HepG2 (cell line): Measurements from ENCODE around the gene ACSM2B. TPM values are rescaled to one million over a fixed set of nuclear protein-coding genes. Genes with fewer than 3 reads are reported as not detected.

Source experiments
- AFF4 ChIP-seq: sonication (generic); formaldehyde crosslinking; IDR thresholded peaks from 2 replicates; pipeline ENCODE4 v1.4.0; 2020; ENCODE audit warnings: missing genetic modification reagents
- DDIT3 ChIP-seq: sonication (generic); formaldehyde crosslinking; IDR thresholded peaks from 2 replicates; pipeline ENCODE4 v1.4.0; 2020; ENCODE audit warnings: mild to moderate bottlenecking, missing genetic modification reagents
- RCOR2 ChIP-seq: IDR thresholded peaks from 2 replicates; pipeline ENCODE4 v1.6.1; 2016; ENCODE audit warnings: missing biosample characterization, missing genetic modification reagents
- ZNF101 ChIP-seq: sonication (generic); formaldehyde crosslinking; IDR thresholded peaks from 2 replicates; pipeline ENCODE4 v1.4.0; 2020; ENCODE audit warnings: mild to moderate bottlenecking, low read depth, missing genetic modification reagents, borderline replicate concordance
- ZNF318 ChIP-seq: sonication (generic); formaldehyde crosslinking; IDR thresholded peaks from 2 replicates; pipeline ENCODE4 v1.4.0; 2020; ENCODE audit warnings: mild to moderate bottlenecking, missing genetic modification reagents
- ZNF432 ChIP-seq: sonication (generic); formaldehyde crosslinking; IDR thresholded peaks from 2 replicates; pipeline ENCODE4 v1.5.0; 2020; ENCODE audit warnings: missing genetic modification reagents, mild to moderate bottlenecking, borderline replicate concordance
- ZNF713 ChIP-seq: sonication (generic); formaldehyde crosslinking; IDR thresholded peaks from 2 replicates; pipeline ENCODE4 v1.4.0; 2020; ENCODE audit warnings: mild to moderate bottlenecking, missing genetic modification reagents
- polyA plus RNA-seq, 8 experiments: library from polyadenylated mRNA; depleted of rRNA in 3 of 8; stranded (reverse) in 7 of 8; unstranded in 1 of 8; fragments of >200 nt; fragmentation: Illumina TruSeq in 4 of 8; extraction: Trizol in 4 of 8; gene quantifications; 2 replicates each; pipeline versions ENCODE4 v1.2.1 to v1.2.3, GENCODE V29; 2011 to 2016; ENCODE audit warnings: low read depth in 4 of 8, missing spikeins in 1 of 8, mixed read lengths in 1 of 8; ENCODE audit not compliant: insufficient read depth in 1 of 8
- total RNA-seq, 5 experiments: library from RNA; depleted of rRNA; stranded (reverse); fragments of >200 nt; fragmentation: Illumina TruSeq; extraction: Trizol; gene quantifications; 2 replicates each; pipeline ENCODE4 v1.2.3, GENCODE V29; 2016; ENCODE audit warnings: low read depth in 1 of 5
- TF ChIP-seq, protein P1 (sequence below): sonication (generic); formaldehyde crosslinking; IDR thresholded peaks from 2 replicates; pipeline ENCODE4 v1.5.1; 2020; ENCODE audit warnings: missing genetic modification reagents, mild to moderate bottlenecking, borderline replicate concordance
- TF ChIP-seq, protein P2 (sequence below): IDR thresholded peaks from 2 replicates; pipeline ENCODE4 v1.6.1; 2018; ENCODE audit warnings: missing genetic modification reagents
- TF ChIP-seq, protein P3 (sequence below): IDR thresholded peaks from 2 replicates; pipeline ENCODE4 v1.6.1; 2016; ENCODE audit warnings: low read depth

Gene ACSM2B
- total and polyA plus RNA-seq, 2 of the 13 experiments (the other 11 are each of a cell fraction or from before 2014, with no cell fraction given), result 22.9 to 34.0 TPM

DNA sequence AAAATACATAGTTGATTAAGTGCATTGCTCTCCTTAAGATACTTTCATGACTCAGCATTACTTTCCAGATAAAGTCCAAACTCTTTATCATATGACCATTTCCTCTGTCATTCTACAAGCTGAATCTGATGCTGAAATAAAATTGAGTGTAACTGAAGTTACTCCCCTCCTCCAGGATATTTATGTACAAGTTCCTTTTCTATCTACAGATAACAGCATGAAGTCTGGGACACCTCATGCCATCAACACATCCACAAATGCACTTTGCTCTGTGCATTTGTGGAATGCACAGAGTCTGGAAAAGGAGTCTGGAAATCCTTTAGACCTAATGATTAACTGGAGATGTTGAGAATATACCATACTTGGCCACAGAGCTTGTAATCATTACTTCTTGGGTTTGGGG, 60.5 kb downstream of the ACSM2B start (continued):
- TF ChIP-seq, protein P1, sequence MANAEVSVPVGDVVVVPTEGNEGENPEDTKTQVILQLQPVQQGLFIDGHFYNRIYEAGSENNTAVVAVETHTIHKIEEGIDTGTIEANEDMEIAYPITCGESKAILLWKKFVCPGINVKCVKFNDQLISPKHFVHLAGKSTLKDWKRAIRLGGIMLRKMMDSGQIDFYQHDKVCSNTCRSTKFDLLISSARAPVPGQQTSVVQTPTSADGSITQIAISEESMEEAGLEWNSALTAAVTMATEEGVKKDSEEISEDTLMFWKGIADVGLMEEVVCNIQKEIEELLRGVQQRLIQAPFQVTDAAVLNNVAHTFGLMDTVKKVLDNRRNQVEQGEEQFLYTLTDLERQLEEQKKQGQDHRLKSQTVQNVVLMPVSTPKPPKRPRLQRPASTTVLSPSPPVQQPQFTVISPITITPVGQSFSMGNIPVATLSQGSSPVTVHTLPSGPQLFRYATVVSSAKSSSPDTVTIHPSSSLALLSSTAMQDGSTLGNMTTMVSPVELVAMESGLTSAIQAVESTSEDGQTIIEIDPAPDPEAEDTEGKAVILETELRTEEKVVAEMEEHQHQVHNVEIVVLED (CRISPR knock-in tag), result no peak
- TF ChIP-seq ZNF101 (CRISPR knock-in tag) (no peak), ZNF432 (no peak), ZNF713 (CRISPR knock-in tag) (no peak), RCOR2 (CRISPR knock-in tag) (0 out of 2 replicates have a peak, but pooled peaks have one; percentile 48), AFF4 (no peak), ZNF318 (CRISPR knock-in tag) (no peak), DDIT3 (no peak)
- TF ChIP-seq, protein P2, sequence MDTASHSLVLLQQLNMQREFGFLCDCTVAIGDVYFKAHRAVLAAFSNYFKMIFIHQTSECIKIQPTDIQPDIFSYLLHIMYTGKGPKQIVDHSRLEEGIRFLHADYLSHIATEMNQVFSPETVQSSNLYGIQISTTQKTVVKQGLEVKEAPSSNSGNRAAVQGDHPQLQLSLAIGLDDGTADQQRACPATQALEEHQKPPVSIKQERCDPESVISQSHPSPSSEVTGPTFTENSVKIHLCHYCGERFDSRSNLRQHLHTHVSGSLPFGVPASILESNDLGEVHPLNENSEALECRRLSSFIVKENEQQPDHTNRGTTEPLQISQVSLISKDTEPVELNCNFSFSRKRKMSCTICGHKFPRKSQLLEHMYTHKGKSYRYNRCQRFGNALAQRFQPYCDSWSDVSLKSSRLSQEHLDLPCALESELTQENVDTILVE, result no peak
- TF ChIP-seq, protein P3, sequence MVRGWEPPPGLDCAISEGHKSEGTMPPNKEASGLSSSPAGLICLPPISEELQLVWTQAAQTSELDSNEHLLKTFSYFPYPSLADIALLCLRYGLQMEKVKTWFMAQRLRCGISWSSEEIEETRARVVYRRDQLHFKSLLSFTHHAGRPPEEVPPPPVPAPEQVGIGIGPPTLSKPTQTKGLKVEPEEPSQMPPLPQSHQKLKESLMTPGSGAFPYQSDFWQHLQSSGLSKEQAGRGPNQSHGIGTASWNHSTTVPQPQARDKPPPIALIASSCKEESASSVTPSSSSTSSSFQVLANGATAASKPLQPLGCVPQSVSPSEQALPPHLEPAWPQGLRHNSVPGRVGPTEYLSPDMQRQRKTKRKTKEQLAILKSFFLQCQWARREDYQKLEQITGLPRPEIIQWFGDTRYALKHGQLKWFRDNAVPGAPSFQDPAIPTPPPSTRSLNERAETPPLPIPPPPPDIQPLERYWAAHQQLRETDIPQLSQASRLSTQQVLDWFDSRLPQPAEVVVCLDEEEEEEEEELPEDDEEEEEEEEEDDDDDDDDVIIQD (CRISPR knock-in tag), result peak; percentile 36; the same call in 1 of the 2 replicates
